CD4-positive, CD25-positive, alpha-beta regulatory T cell (primary cell): ENCODE results near the gene ARHGEF19. TPM values are rescaled to one million over a fixed set of nuclear protein-coding genes. Genes with fewer than 3 reads are reported as not detected.

Experiments
- ATAC-seq, 2 donors: fragments of 150-1000 bp; cut with Tn5 transposase; one replicate each; pipeline ENCODE4 v1.10.0; 2021; ENCODE audit warnings: low read depth in 2 of 2, moderate number of reproducible peaks in 2 of 2, moderate library complexity in 1 of 2
- DNase-seq, 3 donors: peaks; one replicate each; pipeline versions ENCODE4 v3.0.0 to v3.0.0-alpha.2; 2012 to 2022; ENCODE audit warnings: mixed read lengths in 1 of 3
- H3K27ac ChIP-seq: one replicate; pipeline ENCODE4 v1.7.0; 2013; ENCODE audit warnings: mild to moderate bottlenecking, low read length; ENCODE audit not compliant: insufficient read depth, poor library complexity, severe bottlenecking
- H3K27me3 ChIP-seq: one replicate; pipeline ENCODE4 v1.7.0; 2013; ENCODE audit warnings: low read length; ENCODE audit not compliant: control insufficient read depth, insufficient read depth
- H3K36me3 ChIP-seq: one replicate; pipeline ENCODE4 v1.7.0; 2013; ENCODE audit warnings: mild to moderate bottlenecking, low read length, moderate library complexity; ENCODE audit not compliant: control insufficient read depth, insufficient read depth
- H3K4me1 ChIP-seq: 2 replicates; pipeline ENCODE4 v1.7.0; 2013; ENCODE audit warnings: mild to moderate bottlenecking, low read length; ENCODE audit not compliant: insufficient read depth, control insufficient read depth, poor library complexity, severe bottlenecking
- H3K4me3 ChIP-seq: one replicate; pipeline ENCODE4 v1.7.0; 2013; ENCODE audit warnings: low read depth, mild to moderate bottlenecking, low read length, moderate library complexity
- H3K9me3 ChIP-seq, 2 experiments: 1 replicate in 1 of 2; 2 replicates in 1 of 2; pipeline ENCODE4 v1.7.0; 2013; ENCODE audit warnings: low read length in 2 of 2, mild to moderate bottlenecking in 1 of 2, moderate library complexity in 1 of 2; ENCODE audit not compliant: control insufficient read depth in 2 of 2
- H3K27ac Mint-ChIP-seq, 3 donors: one replicate each; pipeline ENCODE4 v1.8.0; 2020 to 2022; ENCODE audit warnings: mild to moderate bottlenecking in 3 of 3, mixed read lengths in 3 of 3, moderate library complexity in 2 of 3
- H3K27me3 Mint-ChIP-seq: one replicate; pipeline ENCODE4 v1.8.0; 2022; ENCODE audit warnings: mild to moderate bottlenecking, mixed read lengths
- H3K36me3 Mint-ChIP-seq: one replicate; pipeline ENCODE4 v1.8.0; 2020; ENCODE audit warnings: mixed read lengths
- H3K4me1 Mint-ChIP-seq, 4 donors: one replicate each; pipeline ENCODE4 v1.8.0; 2020 to 2022; ENCODE audit warnings: mixed read lengths in 4 of 4, mild to moderate bottlenecking in 1 of 4
- H3K4me3 Mint-ChIP-seq, 4 donors: one replicate each; pipeline ENCODE4 v1.8.0; 2020 to 2022; ENCODE audit warnings: mild to moderate bottlenecking in 4 of 4, mixed read lengths in 4 of 4, moderate library complexity in 3 of 4
- H3K9me3 Mint-ChIP-seq, 7 donors: one replicate each; pipeline ENCODE4 v1.8.0; 2020 to 2022; ENCODE audit warnings: mixed read lengths in 7 of 7, mild to moderate bottlenecking in 3 of 7, moderate library complexity in 2 of 7
- polyA plus RNA-seq, 4 donors: library from polyadenylated mRNA; unstranded; fragments of 300-500 nt; fragmentation: Illumina TruSeq; gene quantifications; one replicate each; pipeline ENCODE4 v1.2.3, GENCODE V29; 2021
- total RNA-seq: library from RNA; stranded (reverse); gene quantifications from one replicate; pipeline ENCODE4 v1.2.3, GENCODE V29; 2022

The ARHGEF19 gene
- total and polyA plus RNA-seq, 5 donors from 2014 or later: 5.6 to 10.4 (median 8.2) TPM

DNA sequence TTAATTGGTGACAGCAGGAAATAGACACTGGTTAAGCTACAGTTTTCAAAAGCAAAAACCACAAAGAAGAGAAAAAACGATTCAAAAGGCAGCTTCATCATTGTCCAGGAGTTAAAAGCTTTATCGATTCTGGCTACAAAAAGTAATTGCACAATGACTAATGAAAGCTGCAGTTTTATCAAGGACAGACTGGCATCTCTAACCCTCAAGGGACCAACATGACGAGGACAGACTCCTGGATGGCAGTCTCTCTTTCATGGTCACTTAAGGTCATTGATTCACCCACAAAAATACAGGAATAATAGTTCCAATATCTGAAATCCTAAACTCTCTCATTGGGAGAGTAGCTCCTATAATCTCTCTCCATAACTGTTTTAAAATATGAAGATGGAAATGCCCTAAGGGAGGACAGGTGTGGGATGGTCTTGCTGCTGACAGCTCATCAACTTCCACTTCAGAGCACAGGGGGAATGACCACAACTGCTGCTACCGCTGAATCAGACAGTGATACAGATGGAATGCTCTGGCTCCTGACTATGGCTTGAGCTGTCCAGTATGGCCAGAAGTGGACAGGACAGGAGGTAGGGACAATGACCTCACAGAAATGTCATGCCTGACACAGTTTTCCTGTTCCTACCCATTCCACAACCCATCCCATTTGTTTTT lies 41.9 kb upstream of the ARHGEF19 start:
- ATAC-seq (no peak), DNase-seq (no peak)
- Histone ChIP-seq H3K36me3 (peaks cover 57% of the 10 kb centered on the region), H3K9me3 (no peaks in the 10 kb centered on the region), H3K27ac (no peak overlapping the region), H3K4me1 (no peaks in the 10 kb centered on the region), H3K27me3 (no peaks in the 10 kb centered on the region), H3K4me3 (no peak overlapping the region)
- Mint-ChIP-seq H3K4me1 (peaks cover 4 to 20% (median 6%) of the 10 kb centered on the region in 4 donors), H3K4me3 (peak overlapping the region in 1 of 4 donors; percentile 21), H3K36me3 (peaks cover 26% of the 10 kb centered on the region), H3K9me3 (peaks cover 0 to 1% (median 0%) of the 10 kb centered on the region in 7 donors), H3K27ac (peak overlapping the region; percentile 21 to 85 (median 38)), H3K27me3 (no peaks in the 10 kb centered on the region)

- ATAC-seq (no peak), DNase-seq (no peak)
- no peak overlapping the region for H3K4me3 ChIP-seq
- no peaks in the 10 kb centered on the region for H3K4me1 ChIP-seq
- no peaks in the 10 kb centered on the region for H3K27me3 ChIP-seq
- H3K36me3 ChIP-seq: peaks cover 60% of the 10 kb centered on the region
- no peaks in the 10 kb centered on the region for H3K9me3 ChIP-seq
- no peak overlapping the region for H3K4me3 Mint-ChIP-seq
- peaks cover 26% of the 10 kb centered on the region for H3K36me3 Mint-ChIP-seq
- no peak overlapping the region for H3K27ac Mint-ChIP-seq
- no peak overlapping the region for H3K27ac ChIP-seq
- peaks cover 0 to 1% (median 0%) of the 10 kb centered on the region in 7 donors for H3K9me3 Mint-ChIP-seq
- no peaks in the 10 kb centered on the region for H3K27me3 Mint-ChIP-seq
- H3K4me1 Mint-ChIP-seq: peaks cover 4 to 20% (median 5%) of the 10 kb centered on the region in 4 donors
Observed at GRCh38 chr1:16253332-16253922, 41.0 kb upstream of the ARHGEF19 start.

- Mint-ChIP-seq H3K27me3 (no peaks in the 10 kb centered on the region), H3K9me3 (peaks cover 0 to 1% (median 0%) of the 10 kb centered on the region in 7 donors), H3K27ac (peak overlapping the region in 2 of 3 donors; percentile 4 to 54), H3K4me1 (peaks cover 4 to 20% (median 5%) of the 10 kb centered on the region in 4 donors), H3K36me3 (peaks cover 26% of the 10 kb centered on the region), H3K4me3 (no peak overlapping the region)
- Histone ChIP-seq H3K27ac (no peak overlapping the region), H3K4me1 (no peaks in the 10 kb centered on the region), H3K4me3 (no peak overlapping the region), H3K36me3 (peaks cover 64% of the 10 kb centered on the region), H3K9me3 (no peaks in the 10 kb centered on the region), H3K27me3 (no peaks in the 10 kb centered on the region)
- DNase-seq: no peak
- no peak for ATAC-seq
Observed at GRCh38 chr1:16252912-16253311, 40.5 kb upstream of the ARHGEF19 start.

GRCh38 chr1:16251381-16251780 lies 38.9 kb upstream of the ARHGEF19 start:
- Mint-ChIP-seq H3K9me3 (peaks cover 0 to 1% (median 0%) of the 10 kb centered on the region in 7 donors), H3K4me3 (no peak overlapping the region), H3K27me3 (no peaks in the 10 kb centered on the region), H3K4me1 (peaks cover 4 to 18% (median 5%) of the 10 kb centered on the region in 4 donors), H3K36me3 (peaks cover 31% of the 10 kb centered on the region), H3K27ac (no peak overlapping the region)
- ATAC-seq (no peak), DNase-seq (no peak)
- no peak overlapping the region for H3K27ac ChIP-seq
- no peak overlapping the region for H3K4me3 ChIP-seq
- no peaks in the 10 kb centered on the region for H3K9me3 ChIP-seq
- H3K27me3 ChIP-seq: no peaks in the 10 kb centered on the region
- no peaks in the 10 kb centered on the region for H3K4me1 ChIP-seq
- H3K36me3 ChIP-seq: peaks cover 65% of the 10 kb centered on the region

GRCh38 chr1:16250524-16251251 lies 38.2 kb upstream of the ARHGEF19 start:
- no peak for DNase-seq
- ATAC-seq: no peak
- H3K36me3 ChIP-seq: peaks cover 60% of the 10 kb centered on the region
- no peaks in the 10 kb centered on the region for H3K4me1 ChIP-seq
- Mint-ChIP-seq H3K4me1 (peaks cover 4 to 16% (median 5%) of the 10 kb centered on the region in 4 donors), H3K9me3 (peaks cover 0 to 1% (median 0%) of the 10 kb centered on the region in 7 donors), H3K4me3 (no peak overlapping the region), H3K27ac (no peak overlapping the region), H3K27me3 (no peaks in the 10 kb centered on the region), H3K36me3 (peaks cover 31% of the 10 kb centered on the region)
- H3K27me3 ChIP-seq: no peaks in the 10 kb centered on the region
- no peak overlapping the region for H3K27ac ChIP-seq
- no peaks in the 10 kb centered on the region for H3K9me3 ChIP-seq
- no peak overlapping the region for H3K4me3 ChIP-seq

GRCh38 chr1:16249596-16250241 lies 37.3 kb upstream of the ARHGEF19 start:
- Histone ChIP-seq H3K4me1 (no peaks in the 10 kb centered on the region), H3K27me3 (no peaks in the 10 kb centered on the region), H3K27ac (no peak overlapping the region), H3K4me3 (no peak overlapping the region), H3K36me3 (peaks cover 53% of the 10 kb centered on the region), H3K9me3 (no peaks in the 10 kb centered on the region)
- ATAC-seq: no peak
- DNase-seq: no peak
- H3K9me3 Mint-ChIP-seq: no peaks in the 10 kb centered on the region
- peak overlapping the region; percentile 23 to 82 (median 46) for H3K27ac Mint-ChIP-seq
- H3K4me1 Mint-ChIP-seq: peaks cover under 1 to 11% (median 5%) of the 10 kb centered on the region in 4 donors
- no peak overlapping the region for H3K4me3 Mint-ChIP-seq
- peaks cover 29% of the 10 kb centered on the region for H3K36me3 Mint-ChIP-seq
- no peaks in the 10 kb centered on the region for H3K27me3 Mint-ChIP-seq

DNA sequence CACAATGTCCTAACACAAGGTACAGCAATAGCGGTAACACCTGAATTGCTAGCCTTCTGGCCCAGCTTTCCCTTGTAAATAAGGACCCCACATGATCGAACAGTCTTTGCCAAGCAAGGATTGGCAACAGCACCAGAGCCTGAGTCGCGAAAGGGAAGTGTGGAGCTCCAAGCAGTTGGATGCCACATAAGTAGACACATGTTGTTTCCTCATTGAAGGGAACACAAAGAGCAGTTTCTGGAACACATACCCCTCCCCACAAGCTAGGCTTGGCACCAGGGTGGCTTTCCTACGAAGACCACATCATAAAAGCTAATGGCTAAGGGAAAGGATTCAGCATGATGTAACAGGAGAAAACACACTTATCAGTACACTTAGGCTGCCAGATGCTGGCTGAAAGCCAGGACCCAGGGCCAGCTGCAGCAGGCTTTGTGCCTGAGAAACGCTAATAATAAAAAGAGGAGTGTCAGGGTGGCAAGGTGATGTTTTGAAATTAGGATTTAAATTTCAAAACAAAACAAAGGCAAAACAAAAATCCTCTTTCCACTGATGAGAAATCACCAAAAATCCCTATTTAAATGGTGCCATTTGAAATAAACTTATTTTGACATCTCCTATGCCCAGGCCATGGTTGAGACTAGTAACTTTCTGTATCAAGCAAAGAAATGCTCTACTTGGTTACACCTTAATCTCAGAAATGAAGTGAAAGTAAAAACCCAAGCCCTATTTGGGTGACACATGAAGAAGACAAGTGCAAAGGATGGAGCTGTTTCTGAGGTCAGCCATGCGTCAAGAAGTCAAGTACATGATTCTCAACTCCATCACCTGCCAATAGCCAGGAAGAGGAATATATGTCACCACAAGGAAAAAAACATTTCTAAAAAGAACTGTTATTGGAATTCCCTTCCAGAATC lies 36.4 kb upstream of the ARHGEF19 start:
- H3K27ac ChIP-seq: no peak overlapping the region

More for the DNA sequence above, 36.4 kb upstream of the ARHGEF19 start:
- Mint-ChIP-seq H3K9me3 (no peaks in the 10 kb centered on the region), H3K27me3 (no peaks in the 10 kb centered on the region), H3K27ac (peak overlapping the region; percentile 62 to 82 (median 75)), H3K4me1 (peaks cover 0 to 13% (median 10%) of the 10 kb centered on the region in 4 donors), H3K36me3 (peaks cover 24% of the 10 kb centered on the region), H3K4me3 (no peak overlapping the region)
- Histone ChIP-seq H3K4me1 (peaks cover 5% of the 10 kb centered on the region), H3K9me3 (no peaks in the 10 kb centered on the region), H3K36me3 (peaks cover 51% of the 10 kb centered on the region), H3K27me3 (no peaks in the 10 kb centered on the region), H3K4me3 (no peak overlapping the region)
- DNase-seq (peak in 1 of 3 donors; percentile 36), ATAC-seq (no peak)
